Stimulated activated CD4-positive, alpha-beta T cell treated with anti-CD3 and anti-CD28 coated beads, TNF-alpha, amount 100 ng/mL, for 48 hours (primary cell): ENCODE measurements around the gene S1PR2.

Source experiments
- DNase-seq, 3 donors: peaks; one replicate each; pipeline ENCODE4 v3.0.0-alpha.2; 2020; ENCODE audit warnings: low read depth in 3 of 3

S1PR2 gene, protein sequence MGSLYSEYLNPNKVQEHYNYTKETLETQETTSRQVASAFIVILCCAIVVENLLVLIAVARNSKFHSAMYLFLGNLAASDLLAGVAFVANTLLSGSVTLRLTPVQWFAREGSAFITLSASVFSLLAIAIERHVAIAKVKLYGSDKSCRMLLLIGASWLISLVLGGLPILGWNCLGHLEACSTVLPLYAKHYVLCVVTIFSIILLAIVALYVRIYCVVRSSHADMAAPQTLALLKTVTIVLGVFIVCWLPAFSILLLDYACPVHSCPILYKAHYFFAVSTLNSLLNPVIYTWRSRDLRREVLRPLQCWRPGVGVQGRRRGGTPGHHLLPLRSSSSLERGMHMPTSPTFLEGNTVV

GRCh38 chr19:10230861-10231611, at the start of gene S1PR2:
Gene S1PR2 (minus strand): TSS chr19:10231331. CDS start chr19:10224905, 6,426 bp downstream.
- DNase-seq: peak; percentile 36 to 70 (median 52)

GRCh38 chr19:10279737-10280442, 48.8 kb upstream of the S1PR2 start:
- no peak for DNase-seq

GRCh38 chr19:10278935-10279334, 47.8 kb upstream of the S1PR2 start:
- DNase-seq: no peak

GRCh38 chr19:10277795-10278589, 46.9 kb upstream of the S1PR2 start:
- DNase-seq: no peak

DNA sequence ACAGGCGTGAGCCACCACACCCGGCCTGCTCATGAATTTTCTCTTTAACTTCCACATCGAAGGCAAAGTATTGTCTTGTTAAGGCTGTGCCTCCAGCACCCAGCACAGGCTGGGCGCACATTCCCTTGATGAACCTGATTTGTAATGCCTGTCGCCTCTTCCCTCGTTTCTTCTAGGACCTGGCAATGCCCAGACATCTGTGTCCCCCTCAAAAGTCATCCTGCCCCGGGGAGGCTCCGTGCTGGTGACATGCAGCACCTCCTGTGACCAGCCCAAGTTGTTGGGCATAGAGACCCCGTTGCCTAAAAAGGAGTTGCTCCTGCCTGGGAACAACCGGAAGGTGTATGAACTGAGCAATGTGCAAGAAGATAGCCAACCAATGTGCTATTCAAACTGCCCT, 43.5 kb upstream of the S1PR2 start:
- no peak for DNase-seq

- DNase-seq: no peak
These were observed 40.5 kb upstream of the S1PR2 start for GRCh38 chr19:10271543-10272086.

DNA sequence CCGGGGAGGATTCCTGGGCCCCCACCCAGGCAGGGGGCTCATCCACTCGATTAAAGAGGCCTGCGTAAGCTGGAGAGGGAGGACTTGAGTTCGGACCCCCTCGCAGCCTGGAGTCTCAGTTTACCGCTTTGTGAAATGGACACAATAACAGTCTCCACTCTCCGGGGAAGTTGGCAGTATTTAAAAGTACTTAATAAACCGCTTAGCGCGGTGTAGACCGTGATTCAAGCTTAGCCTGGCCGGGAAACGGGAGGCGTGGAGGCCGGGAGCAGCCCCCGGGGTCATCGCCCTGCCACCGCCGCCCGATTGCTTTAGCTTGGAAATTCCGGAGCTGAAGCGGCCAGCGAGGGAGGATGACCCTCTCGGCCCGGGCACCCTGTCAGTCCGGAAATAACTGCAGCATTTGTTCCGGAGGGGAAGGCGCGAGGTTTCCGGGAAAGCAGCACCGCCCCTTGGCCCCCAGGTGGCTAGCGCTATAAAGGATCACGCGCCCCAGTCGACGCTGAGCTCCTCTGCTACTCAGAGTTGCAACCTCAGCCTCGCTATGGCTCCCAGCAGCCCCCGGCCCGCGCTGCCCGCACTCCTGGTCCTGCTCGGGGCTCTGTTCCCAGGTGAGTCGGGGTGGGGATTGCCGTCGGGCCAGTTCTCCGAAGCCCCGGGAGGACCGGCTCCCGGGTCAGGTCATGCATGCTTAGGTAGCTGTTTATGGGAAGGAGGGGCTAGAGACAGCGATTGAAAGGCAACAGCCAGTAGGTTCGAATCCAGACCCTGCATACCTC, 39.7 kb upstream of the S1PR2 start, which contains the start of gene ICAM1:
ICAM1 (plus strand) TSS at position 505 of the 779 bp plus-strand sequence; CDS start at position 545, 40 bp downstream.
- DNase-seq: peak; percentile 61 to 70 (median 61)

GRCh38 chr19:10270180-10270615, 39.1 kb upstream of the S1PR2 start:
- peak; percentile 55 to 69 (median 62) for DNase-seq

- DNase-seq: peak; percentile 79 to 83 (median 81)
These were observed 38.4 kb upstream of the S1PR2 start for GRCh38 chr19:10269333-10270179.

- DNase-seq: no peak
These were observed 36.9 kb upstream of the S1PR2 start for GRCh38 chr19:10268071-10268470.

DNA sequence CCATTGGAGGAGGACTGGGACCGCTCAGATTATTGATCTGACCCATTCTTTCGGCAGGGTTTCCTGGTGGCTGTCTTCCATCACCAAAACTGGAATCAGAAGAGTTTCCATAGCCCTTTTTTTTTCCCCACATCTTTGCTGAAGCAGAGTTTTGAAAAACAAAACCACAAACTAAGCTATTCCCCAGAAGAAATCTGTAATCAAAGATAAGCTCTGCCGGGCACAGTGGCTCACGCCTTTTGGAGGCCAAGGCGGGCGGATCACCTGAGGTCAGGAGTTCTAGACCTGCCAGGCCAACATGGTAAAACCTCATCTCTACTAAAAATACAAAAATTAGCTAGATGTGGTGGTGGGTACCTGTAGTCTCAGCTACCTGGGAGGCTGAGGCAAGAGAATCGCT, 35.6 kb upstream of the S1PR2 start:
- DNase-seq: no peak

GRCh38 chr19:10262771-10263170, 31.6 kb upstream of the S1PR2 start:
- DNase-seq: no peak

GRCh38 chr19:10260141-10260584, 29.0 kb upstream of the S1PR2 start:
- DNase-seq: peak; percentile 43 to 68 (median 68)

DNA sequence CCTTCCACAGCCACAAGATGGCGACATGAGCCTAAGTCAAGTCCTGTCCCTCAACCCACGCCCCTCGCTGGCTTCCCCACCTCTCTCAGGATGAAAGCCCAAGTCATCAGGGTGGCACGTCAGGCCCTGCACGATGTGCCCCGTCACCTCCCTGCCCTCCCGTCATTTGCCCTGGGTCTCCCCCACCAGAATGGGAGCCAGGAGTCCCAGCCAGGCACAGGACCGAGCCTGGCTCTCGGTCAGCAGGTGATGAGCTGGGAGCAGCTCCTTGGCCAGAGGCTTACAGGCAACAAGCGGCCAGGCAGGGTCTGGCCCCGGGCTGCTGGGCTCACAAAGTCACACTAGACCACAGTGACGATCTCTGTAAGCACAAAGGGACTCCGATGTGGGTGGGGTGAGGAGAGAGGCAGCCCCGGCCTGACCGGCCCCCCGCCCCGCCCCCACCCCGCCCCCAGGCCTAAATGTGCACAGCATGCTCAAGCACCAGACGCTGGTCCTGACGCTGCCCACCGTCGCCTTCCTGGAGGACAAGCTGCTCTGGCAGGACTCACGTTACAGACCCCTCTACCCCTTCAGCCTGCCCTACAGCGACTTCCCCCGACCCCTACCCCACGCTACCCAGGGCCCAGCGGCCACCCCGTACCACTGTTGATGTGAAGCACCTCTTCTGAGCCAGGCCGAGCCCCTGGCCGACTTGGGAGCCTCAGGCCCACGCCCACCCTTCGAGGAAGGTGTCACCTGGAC, 28.2 kb upstream of the S1PR2 start:
- DNase-seq: peak; percentile 92 to 98 (median 92)

GRCh38 chr19:10258080-10258710, 27.1 kb upstream of the S1PR2 start:
- no peak for DNase-seq

DNA sequence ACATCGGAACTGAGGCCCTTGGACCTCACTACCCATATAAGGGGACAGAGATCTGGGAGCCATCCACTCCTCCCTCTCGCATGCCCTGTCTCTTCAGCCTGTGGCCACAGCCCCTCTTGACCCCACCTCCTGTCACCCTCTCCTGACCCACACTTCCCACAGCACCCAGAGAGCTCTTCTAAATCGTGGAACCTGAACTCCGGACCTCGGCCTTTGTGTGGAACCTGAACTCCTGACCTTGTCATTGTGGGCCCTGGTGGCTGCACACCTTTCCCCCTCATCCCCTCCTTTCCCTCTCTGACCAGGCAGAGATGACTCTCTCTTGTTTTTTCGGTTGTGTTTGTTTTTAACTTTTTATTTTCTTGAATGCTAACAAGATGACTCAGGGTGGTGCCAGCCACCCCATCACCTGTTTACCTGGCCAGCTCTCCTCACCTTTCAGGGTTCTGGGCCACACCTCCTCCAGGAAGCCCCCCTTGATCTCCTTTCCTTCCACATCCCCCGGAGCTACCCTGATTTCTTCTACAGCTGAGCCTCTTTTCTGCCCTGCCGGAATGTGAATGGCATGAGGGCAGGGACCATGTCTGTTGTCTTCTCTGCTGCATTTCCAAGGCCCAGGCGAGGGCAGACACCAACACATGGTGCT, 26.0 kb upstream of the S1PR2 start:
- no peak for DNase-seq

DNA sequence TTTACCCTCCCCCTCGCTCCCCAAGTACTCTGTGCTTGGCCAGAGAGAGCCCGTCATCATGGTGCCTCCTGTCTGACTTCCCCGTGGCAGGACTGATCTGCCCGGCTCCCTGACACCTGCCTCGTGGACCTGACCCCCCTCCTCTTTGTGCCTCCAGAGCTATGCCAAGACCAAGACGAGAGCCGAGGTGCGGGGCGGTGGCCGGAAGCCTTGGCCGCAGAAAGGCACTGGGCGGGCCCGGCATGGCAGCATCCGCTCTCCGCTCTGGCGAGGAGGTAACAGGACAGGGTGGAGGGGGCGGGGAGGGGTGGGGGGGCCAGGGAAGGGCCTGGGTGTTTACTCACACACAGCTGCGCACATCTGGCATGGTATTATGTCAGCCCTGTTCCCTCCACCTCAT, 25.4 kb upstream of the S1PR2 start:
- DNase-seq: no peak

DNA sequence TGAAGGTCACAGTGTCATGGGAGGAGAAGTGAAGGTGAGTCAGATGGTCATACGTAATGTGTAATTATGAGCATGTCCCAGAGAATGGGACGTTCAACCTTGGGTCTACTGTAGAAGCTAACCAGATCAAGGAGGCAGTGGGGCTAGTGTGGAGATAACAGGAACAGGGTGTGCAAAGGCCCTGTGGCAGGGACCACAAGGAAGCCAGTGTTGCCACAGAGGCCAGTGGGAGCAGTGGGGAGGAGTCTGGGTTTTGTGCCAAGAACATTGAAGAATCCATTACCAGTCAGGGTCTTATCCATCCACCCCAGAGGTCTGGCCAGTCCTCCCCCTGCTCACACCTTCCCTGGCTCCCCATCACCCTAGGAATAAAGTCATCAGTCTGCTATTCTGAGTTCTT, 24.2 kb upstream of the S1PR2 start:
- no peak for DNase-seq
